Hematopoietic multipotent progenitor cell treated with erythropoietin and hydrocortisone succinate and interleukin-3 and kit ligand, for 15 days (in vitro differentiated cells): ENCODE measurements around the gene PAX2.

Experiments used
- DNase-seq: peaks from one replicate; pipeline ENCODE4 v3.0.0-alpha.2; 2015; ENCODE audit warnings: low spot score

Gene PAX2

DNA sequence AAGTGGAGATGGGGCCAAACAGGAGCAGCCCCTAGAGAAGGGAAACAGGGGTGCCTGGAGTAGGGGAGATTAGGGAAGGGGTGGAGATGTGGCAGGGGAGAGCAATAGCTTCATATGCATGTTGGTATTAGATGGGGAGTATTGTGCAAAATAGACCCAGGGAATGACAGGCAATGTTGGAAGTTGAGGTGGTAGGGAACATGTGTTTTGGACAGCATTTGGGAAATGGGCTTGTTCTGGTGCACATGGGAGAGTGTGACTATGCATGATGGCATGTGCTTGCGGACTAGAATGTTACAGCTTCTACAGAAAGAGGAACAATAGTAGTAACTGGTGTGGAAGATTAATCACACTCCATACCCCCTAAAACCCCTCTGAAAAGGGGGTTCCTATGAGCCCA lies 10.4 kb downstream of the PAX2 start:
- DNase-seq: no peak

DNA sequence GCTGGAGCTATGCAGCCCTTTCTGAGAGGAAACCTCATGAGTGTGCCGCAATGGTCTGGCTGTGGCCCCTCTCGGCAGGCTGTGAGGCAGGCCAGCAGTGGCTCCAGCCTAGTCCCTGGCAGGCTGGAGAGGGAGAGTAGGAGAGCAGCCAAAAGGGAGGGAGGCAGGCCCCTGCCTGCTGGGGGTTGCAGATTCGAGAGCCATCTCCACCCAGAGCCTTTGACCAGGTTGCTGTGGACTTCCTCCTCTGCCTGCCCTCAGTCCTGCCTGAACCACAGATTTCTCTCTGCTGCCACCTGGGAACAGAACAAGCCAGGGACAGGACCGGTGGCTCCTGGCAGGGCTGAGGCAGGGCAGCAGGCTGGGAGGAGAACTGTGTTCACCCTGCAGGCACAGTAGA lies 13.9 kb downstream of the PAX2 start:
- no peak for DNase-seq

DNA sequence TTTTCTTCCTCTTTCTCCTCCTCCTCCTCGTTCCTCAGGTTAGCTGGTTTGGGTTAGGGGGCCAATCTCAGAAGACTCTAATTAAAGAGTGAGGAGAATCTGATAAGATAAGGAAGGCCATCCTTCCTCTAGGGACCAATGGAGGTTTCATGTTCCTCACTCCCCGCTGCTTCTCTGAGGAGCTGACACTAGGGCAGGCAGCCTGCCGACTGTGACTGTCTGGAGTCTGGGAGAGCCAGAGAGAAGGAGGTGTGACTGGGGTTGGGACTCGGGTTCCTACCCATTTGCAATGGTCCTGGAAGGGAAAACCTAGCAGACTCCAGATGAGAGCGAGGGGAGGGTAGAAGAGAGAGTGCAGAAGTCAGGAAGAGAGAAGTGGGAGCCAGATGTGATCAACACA lies 15.3 kb downstream of the PAX2 start:
- no peak for DNase-seq

DNA sequence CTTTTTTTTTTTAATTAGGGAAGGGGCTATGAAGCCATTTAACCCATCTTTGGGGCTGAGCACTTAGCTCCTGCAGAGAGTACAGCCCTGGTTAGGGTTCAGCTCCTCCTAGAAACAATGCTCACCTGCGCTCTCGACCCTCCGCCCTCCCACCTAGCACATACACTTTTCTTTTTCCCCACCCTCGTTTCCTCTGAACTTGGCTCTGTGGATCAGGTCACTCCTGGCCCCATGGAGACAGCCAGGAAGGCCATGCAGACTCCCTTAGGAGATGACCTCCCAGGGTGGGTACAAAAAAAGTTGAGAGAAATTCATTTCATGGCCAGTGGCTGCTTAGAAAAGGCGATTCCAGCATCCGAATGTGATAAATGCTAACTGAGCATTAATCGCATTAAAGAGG lies 15.8 kb downstream of the PAX2 start:
- no peak for DNase-seq

DNA sequence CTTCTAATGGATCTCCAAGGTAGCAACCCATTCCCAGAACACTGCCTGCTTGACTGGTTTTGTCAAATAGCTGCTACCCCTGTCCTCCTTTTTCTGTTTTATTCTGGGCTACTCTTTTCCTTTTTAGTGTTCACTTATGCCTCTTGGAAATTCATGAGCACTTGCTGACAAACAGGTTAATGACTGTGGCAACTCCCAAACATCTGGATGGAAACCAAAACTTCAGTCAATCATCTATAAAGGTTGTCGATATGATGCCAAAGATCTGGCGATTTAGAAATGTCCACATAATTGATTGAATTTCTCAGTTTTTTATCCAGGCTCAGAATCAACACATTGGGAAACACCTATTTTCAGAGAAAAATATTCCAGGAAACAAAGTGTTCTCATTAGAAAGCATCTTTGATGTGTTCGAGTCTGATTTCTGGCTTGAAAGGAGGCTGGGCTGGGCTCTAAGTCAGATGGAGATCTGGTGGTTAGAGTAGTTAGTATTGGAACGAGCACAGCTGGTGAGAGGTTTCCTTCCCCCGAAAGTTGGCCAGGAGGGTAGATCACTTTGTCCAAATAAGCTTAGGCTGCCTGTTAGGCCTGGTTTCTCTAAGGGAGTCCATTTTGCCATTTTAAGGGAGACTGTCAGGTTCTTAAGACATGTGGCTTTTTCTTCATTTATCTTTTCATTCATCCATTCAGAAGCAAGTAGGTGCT lies 17.8 kb downstream of the PAX2 start:
- DNase-seq: no peak

DNA sequence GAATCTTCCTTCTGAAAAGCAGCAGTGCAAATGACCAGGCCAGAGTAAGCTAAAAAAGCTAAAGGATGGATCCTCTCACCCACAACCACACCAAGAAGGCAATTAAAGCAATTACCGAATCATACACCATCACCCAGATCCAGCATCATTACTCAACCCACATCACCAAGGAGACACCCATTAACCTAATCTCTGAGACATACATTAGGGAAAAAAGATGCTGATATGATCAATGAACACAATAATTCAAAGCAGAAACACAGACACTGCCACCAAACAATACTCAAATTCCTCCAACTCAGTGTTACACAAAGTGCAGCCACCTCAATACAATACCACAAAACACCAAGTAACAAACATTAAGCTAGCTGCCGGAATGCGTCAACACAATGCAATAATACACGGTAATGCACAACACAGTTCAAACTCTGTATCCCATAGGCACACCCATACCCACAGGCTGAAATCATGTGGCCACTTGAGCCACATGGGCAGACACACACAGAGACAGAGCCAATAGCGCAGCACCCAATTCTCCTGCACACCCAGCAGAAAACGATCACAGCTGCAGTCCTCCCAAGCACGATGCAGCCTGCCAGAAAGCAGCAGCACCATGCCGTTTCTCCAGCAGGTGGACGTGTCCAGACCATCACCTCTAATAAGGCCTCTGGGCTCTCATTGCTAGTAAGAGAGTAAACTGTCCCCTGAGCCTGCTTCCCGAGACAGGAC lies 21.5 kb downstream of the PAX2 start:
- no peak for DNase-seq

DNA sequence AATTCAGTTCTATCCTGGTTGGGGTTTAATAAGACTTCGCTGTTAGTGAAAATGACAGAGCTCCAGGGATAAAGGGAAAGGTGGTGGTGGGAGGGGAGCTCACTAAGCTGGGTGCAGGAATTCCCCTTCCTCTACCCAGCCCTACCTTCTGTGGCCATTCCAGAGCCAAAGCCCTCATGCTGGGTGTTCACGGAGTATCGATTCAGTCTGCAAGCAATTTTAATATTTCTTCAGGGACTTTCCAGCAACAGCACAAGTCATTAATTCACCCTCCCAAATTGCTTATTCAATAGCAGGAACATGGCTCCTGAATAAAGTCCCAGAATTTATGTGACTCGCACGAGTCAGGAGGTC lies 22.0 kb downstream of the PAX2 start:
- DNase-seq: no peak

DNA sequence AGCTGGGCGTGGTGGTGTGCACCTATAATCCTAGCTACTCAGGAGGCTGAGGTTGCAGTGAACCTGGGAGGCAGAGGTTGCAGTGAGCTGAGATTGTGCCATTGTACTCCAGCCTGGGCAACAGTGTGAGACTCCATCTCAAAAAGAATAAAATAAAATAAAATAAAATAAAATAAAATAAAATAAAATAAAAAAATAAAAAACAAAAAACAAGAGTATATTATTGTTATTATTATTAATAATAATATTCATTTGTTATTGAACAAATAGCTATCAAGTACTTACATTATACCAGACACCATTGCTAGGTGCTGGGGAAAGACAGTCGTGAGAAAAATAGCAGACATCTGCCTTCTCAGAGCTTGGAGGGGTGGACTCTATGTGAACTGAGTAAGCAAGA lies 24.1 kb downstream of the PAX2 start:
- DNase-seq: no peak

DNA sequence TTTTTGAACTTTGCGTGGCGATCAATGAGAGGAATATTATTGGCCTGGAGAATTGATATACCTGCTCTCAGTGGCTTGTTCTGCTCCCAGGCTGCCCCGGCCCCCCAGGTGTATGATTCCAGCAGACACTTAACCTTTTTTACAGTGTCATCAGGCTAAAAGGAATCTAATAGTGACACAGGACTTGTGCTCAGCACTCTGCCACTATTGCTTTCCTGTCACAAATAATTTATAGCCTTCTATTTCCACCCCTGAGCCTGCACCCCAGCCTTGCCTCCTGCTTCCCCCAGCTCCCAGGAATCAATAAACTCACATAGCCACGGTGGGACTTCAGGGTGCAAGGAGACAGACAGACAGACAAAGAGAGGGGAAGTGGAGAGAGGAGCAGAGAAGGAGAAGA lies 28.3 kb downstream of the PAX2 start:
- DNase-seq: no peak

DNA sequence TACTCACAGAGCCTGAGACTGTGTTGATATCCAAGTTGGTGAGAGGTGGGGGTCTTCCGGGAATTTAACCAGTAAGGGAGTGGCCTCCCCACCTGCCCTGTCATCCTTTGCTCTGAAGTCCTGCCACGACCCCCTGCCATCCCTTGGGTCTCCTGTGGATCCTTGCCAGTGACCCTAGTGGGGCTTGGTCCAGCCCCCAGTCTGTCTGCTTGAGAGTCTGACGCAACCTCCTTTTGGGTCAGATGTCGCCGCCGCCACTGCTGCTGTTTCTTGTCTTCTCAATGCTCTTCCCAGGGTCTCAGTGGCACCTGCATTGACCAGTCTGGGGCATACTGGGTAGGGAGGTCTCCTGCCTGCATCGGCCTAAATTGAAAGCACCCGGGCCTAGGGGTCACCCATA lies 28.8 kb downstream of the PAX2 start:
- no peak for DNase-seq

DNA sequence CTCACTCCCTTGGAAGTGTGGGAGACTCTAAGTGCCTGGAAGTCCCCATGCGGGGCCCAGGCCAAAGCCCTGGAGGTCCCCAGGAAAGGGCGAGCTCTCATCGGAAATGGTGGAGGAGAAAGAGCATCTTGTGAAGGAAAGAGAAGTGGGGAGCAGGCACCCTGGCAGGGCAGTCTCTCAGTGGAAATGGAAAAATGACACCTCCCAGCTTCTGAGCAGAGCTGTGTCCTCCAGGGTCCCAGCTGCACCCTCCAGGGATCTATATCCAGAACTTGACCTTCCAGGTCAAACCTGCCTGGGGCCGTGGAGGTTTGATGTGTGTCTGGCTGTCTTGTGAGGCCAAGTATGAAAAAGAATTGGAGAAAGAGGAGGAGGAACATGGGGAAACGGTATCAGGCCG lies 29.5 kb downstream of the PAX2 start:
- DNase-seq: no peak

DNA sequence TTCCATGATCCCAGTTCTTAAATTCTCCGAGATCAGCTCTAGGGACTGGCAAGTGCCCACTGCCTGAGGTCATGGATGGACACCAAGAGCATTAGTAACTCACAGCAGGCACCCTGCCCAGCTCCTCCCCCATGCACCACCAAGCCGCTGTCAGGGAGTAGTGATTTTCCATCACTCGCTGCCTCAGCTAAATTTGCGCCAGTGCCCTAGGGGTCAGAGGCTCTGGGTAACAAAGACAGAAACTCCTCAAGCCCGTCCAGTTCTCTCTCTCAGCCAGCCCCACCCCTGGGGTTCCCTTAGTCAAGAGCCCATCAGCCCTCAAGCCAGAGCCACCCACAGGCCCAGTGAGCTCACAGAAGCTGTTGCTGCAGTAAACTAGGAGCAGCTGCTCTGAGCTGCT lies 30.0 kb downstream of the PAX2 start:
- no peak for DNase-seq

DNA sequence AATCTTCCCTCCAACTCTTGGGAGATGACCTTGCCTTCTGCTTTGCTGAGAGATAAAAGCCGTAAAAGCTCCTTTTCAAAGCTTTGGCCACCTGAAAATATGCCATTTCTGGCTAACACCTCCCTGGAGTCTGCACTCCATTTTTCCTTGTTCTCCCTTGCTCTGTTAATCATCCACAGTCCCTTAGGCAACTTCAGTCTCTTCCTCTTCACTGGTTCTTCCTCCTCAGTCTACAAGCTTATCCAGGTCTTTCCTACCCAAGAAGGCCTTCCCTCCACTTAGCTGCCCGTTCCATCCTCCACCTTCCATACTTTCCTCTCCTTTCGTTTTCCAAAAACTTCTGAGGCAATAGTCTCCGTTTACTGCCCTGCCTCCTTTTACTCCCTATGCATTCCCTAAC lies 30.5 kb downstream of the PAX2 start:
- no peak for DNase-seq

DNA sequence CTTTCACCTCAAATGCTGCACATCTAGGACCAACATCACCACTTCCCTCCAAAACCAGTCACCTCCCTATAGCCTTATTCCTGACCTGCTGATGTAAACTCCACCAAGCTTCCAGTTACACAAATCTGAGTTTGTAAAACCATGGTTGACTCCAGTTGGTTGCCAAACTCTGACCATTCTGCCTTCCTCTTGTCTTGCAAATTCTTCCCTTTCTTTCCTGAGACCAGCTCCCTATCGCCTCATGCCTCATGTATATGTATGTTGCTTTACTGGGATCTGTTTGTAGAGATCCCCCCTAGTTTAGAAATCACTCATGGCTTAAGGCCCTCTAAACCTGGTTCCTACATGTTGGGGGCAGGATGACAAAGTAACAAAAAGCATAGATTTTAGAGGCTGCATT lies 31.3 kb downstream of the PAX2 start:
- no peak for DNase-seq

DNA sequence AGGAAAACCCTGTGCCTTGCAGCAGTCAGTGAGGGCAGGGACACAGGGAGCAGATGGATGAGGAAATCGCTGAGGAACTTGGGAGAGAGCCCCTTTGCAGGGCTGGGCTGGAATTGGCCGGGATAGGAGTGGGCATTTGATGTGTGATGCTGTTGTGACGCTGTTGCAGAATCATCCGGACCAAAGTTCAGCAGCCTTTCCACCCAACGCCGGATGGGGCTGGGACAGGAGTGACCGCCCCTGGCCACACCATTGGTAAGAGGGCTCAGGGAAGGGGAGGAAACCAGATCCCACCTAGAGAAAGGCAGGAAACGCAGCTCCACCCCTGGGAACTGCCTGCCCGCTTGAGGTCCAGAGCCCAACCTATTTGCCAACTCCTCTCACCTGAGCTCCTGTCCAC lies 33.9 kb downstream of the PAX2 start:
- no peak for DNase-seq

DNA sequence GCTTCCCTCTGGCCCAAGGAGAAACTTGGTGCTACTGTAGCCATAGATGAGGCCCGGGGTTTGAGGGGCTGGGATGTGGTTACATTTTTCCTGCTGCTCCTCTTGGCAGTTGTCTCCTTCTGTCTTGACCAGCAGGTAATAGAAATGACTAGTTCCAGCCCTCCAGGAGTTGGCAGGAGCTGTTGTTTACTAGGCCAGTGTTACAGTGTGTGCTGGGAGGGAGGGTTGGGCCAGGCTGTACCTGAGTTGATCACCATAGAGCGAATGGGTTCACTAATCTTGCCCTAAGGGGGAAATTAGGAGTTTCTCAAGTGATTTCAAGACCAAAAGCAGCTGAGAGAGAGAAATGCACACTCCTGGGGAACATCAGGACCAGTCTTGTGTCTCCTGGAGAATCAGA lies 34.9 kb downstream of the PAX2 start:
- no peak for DNase-seq

DNA sequence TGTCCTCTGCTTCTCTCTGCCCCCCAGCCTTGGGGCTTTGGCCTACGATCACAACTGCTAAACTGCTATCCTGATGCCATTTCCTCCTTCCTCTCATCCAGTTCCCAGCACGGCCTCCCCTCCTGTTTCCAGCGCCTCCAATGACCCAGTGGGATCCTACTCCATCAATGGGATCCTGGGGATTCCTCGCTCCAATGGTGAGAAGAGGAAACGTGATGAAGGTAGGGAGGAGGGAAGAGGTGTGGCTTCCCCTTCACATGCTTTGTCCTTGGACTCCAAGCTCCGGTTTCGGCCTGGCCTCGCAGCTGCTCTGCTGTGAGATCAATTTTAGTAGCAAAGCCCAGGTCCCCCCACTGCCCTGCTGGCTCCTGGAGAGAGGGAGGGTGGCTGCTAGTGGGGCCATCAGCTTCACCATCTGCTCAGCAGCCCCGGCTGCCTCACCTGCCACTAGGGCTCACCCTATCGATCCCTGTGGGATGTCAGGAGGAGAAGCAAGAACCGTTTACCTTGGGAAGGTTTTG lies 35.8 kb downstream of the PAX2 start:
- DNase-seq: no peak

DNA sequence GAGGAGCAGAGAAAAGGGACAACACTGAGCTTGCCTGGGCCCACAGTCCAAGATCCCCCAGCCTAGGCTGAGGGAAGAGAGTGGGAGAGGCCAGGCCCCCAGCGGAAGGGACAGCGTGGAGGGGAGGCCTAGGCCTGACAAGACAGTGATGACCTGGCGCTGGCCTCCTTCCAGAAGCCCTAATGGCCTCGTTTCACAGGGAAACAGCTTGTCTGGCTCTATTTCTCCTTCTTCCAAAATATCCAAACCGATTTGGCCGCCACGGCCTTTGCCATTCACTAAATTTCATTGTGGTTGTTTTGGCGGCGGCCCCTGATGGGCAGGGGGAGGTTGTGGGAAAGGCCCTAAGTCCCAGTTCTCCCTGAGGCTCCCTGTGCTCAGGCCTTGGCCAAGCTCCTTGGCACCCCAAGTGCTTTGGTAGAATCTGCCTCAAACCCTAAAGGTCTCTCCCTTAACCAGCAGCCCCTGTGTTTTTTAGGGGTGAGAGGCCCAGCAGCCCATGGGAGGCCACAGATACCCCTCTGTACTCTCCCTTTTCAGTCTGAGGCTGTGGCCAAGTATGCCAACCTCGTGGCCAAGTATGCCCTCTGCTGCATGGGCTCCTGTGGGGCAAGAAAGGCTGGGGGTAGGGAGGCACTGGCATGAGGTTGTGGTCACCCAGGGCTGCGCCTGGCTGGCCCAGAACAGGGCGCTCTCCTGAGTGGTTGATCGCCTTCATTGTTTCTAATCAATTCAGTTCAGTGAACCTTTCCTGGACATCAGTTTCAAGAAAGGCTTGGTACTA lies 37.3 kb downstream of the PAX2 start:
- no peak for DNase-seq

DNA sequence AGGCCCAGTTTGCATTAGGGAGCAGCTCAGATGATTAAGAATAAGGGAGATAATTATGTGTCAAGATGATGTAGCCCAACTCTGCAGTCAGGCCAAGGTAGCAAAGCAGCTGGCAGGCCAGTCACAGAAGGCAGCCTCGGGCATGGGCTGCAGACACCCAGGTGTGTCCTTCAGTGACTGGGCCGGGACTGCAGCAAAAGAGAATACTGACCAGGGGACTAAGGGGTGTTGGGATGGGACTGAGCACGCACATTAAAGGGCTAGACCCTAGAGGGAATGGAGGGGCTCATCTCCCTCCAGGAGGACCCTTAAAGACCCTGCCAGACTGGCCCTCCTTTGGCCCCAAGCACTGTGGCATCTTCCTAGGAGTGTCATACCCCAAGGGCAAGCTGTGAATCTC lies 38.7 kb downstream of the PAX2 start:
- no peak for DNase-seq

DNA sequence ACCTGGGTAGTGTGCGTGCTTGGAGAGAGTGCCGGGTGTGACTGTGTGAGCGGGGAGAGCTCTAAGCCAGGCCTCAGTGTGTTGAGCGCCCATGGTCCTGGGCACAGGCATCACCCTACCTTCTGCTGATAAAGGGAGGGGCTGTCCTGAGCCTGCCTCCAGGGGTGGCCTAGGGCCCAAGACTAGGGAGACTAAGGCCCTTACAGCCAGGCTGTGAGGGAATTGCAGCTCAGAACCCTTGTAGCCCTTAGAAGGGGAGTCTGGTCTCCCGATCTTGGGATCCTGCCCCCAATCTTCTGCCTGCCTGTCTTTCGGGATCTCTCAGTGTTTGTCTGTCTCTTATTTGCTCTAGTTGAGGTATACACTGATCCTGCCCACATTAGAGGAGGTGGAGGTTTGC lies 41.2 kb downstream of the PAX2 start:
- no peak for DNase-seq

DNA sequence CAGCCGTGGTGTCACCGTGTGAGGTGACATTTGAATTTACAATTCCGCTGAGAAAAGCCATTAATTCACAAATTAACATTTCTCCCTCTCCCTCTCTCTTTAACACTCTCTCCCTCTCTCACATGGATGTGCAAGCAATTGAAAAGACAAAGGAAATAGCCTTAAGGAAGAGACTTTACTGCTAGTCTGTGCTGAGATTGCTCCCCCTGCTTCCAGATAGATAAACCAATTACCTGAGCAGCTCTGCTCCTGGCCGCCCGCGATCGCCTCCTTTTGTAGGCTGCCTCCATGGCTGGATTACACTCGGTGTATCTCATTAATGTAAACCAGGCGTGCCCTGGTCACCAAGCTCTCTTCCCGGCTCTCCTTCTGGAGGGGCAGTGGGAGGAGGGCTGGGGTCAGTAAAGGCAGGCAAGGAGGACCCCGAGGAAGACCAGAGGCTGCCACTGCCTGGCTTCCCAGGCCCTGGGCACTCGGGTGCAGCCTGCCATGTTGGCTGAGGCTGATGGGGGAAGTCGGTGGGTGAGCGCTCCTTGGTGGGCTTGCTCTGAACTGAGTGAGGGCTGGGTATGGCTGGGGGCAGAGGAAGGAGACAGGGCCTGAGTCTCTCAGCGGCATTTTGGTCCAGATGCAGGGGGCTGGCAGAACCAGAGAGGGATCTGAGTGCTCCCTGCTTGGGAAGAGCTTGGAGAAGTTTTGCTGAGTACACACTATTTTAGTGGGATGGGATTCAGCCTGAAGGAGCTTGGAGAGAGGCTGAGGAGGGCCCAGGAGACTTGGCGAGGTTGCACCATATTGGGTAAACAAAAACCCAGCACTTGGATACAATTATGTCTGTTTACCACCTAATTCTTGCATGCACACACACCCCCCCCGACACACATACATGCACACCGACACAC lies 42.9 kb downstream of the PAX2 start:
- no peak for DNase-seq

DNA sequence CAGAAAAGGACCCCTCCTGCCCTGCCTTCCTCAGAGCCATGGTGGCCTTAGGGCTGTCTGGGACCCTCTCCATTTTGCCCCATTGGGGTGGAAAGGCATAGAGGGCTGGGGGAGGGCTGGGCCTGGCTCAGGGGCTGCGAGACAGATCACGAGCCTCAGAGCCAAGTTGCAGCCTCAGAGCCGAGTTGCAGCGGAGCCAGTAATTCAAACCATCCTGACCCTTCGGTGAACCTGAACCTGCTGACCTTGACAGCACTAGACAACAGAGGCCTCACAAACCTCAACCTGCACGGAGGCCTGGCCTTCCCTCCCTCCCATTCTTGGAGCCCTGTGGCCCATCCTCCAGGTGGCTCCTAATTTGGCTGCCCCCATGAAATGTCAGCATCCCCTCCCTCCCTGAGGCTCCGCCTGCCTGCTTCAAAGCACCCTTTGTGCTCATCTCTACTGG lies 45.4 kb downstream of the PAX2 start:
- no peak for DNase-seq
